Naive B cell (primary cell): ENCODE results near the gene FAM107A. TPM values are rescaled to one million over a fixed set of nuclear protein-coding genes. Genes with fewer than 3 reads are reported as not detected.
A peak's percentile ranks its signal among the peaks of the same experiment; 100 is the strongest.

Experiments
- ATAC-seq, 2 donors: fragments of 150-1000 bp; cut with Tn5 transposase; 2 replicates each; pipeline ENCODE4 v1.10.0; 2021; ENCODE audit warnings: low read depth in 2 of 2, mild to moderate bottlenecking in 2 of 2, moderate library complexity in 2 of 2
- DNase-seq: peaks from one replicate; pipeline ENCODE4 v3.0.0; 2022
- H3K27ac Mint-ChIP-seq, 6 donors: one replicate each; pipeline ENCODE4 v1.8.0; 2020 to 2022; ENCODE audit warnings: mild to moderate bottlenecking in 6 of 6, mixed read lengths in 6 of 6, moderate library complexity in 5 of 6, inconsistent platforms in 2 of 6
- H3K27me3 Mint-ChIP-seq, 3 donors: one replicate each; pipeline ENCODE4 v1.8.0; 2021 to 2022; ENCODE audit warnings: mixed read lengths in 3 of 3, mild to moderate bottlenecking in 1 of 3
- H3K36me3 Mint-ChIP-seq, 2 donors: one replicate each; pipeline ENCODE4 v1.8.0; 2020 to 2022; ENCODE audit warnings: mixed read lengths in 2 of 2, inconsistent platforms in 1 of 2, mild to moderate bottlenecking in 1 of 2
- H3K4me1 Mint-ChIP-seq, 3 donors: one replicate each; pipeline ENCODE4 v1.8.0; 2020 to 2022; ENCODE audit warnings: mixed read lengths in 3 of 3, inconsistent platforms in 1 of 3, mild to moderate bottlenecking in 1 of 3, moderate library complexity in 1 of 3
- H3K4me3 Mint-ChIP-seq, 8 donors: one replicate each; pipeline ENCODE4 v1.8.0; 2020 to 2022; ENCODE audit warnings: mild to moderate bottlenecking in 8 of 8, mixed read lengths in 8 of 8, moderate library complexity in 8 of 8, inconsistent platforms in 2 of 8
- H3K9me3 Mint-ChIP-seq, 7 donors: one replicate each; pipeline ENCODE4 v1.8.0; 2020 to 2022; ENCODE audit warnings: mixed read lengths in 7 of 7, mild to moderate bottlenecking in 5 of 7, inconsistent platforms in 2 of 7, moderate library complexity in 1 of 7
- polyA plus RNA-seq, 6 donors: library from polyadenylated mRNA; unstranded; fragments of 300-500 nt; fragmentation: Illumina TruSeq; gene quantifications; one replicate each; pipeline ENCODE4 v1.2.3, GENCODE V29; 2021; ENCODE audit warnings: low read depth in 6 of 6

FAM107A gene
- polyA plus RNA-seq, 6 donors from 2014 or later = not detected

- ATAC-seq (no peak), DNase-seq (no peak)
- Mint-ChIP-seq H3K36me3 (no peaks in the 10 kb centered on the region), H3K27ac (no peak overlapping the region), H3K4me1 (no peaks in the 10 kb centered on the region), H3K9me3 (peaks cover 0 to 9% (median 0%) of the 10 kb centered on the region in 7 donors), H3K4me3 (no peak overlapping the region), H3K27me3 (peaks cover 0 to 32% (median 0%) of the 10 kb centered on the region in 3 donors)
Measured at GRCh38 chr3:58559586-58559985, 17.6 kb downstream of the FAM107A start.

- Mint-ChIP-seq H3K4me3 (no peak overlapping the region), H3K9me3 (peaks cover 0 to 4% (median 0%) of the 10 kb centered on the region in 7 donors), H3K36me3 (no peaks in the 10 kb centered on the region), H3K4me1 (no peaks in the 10 kb centered on the region), H3K27ac (no peak overlapping the region), H3K27me3 (peaks cover 0 to 21% (median 8%) of the 10 kb centered on the region in 3 donors)
- ATAC-seq = no peak
- DNase-seq = no peak
Measured at GRCh38 chr3:58557491-58557890, 19.7 kb downstream of the FAM107A start.

- Mint-ChIP-seq H3K4me1 (no peaks in the 10 kb centered on the region), H3K9me3 (peaks cover 0 to 9% (median 5%) of the 10 kb centered on the region in 7 donors), H3K4me3 (no peak overlapping the region), H3K27ac (peak overlapping the region in 2 of 6 donors; percentile 28 to 54), H3K27me3 (peaks cover 0 to 21% (median 9%) of the 10 kb centered on the region in 3 donors), H3K36me3 (peaks cover 0 to 1% of the 10 kb centered on the region in 2 donors)
- ATAC-seq (no peak), DNase-seq (no peak)
Measured at GRCh38 chr3:58556761-58557221, 20.4 kb downstream of the FAM107A start.

- DNase-seq (no peak), ATAC-seq (no peak)
- H3K27me3 Mint-ChIP-seq = peaks cover 0 to 21% (median 9%) of the 10 kb centered on the region in 3 donors
- no peaks in the 10 kb centered on the region for H3K4me1 Mint-ChIP-seq
- peaks cover 3 to 15% (median 6%) of the 10 kb centered on the region in 7 donors for H3K9me3 Mint-ChIP-seq
- H3K27ac Mint-ChIP-seq = no peak overlapping the region
- H3K4me3 Mint-ChIP-seq = no peak overlapping the region
- peaks cover 0 to 8% of the 10 kb centered on the region in 2 donors for H3K36me3 Mint-ChIP-seq
Measured at GRCh38 chr3:58556001-58556400, 21.2 kb downstream of the FAM107A start.

- Mint-ChIP-seq H3K4me3 (no peak overlapping the region), H3K27me3 (peaks cover 0 to 21% (median 9%) of the 10 kb centered on the region in 3 donors), H3K9me3 (peaks cover 3 to 15% (median 6%) of the 10 kb centered on the region in 7 donors), H3K36me3 (peaks cover 0 to 8% of the 10 kb centered on the region in 2 donors), H3K27ac (no peak overlapping the region), H3K4me1 (no peaks in the 10 kb centered on the region)
- ATAC-seq = no peak
- DNase-seq = no peak
Measured at GRCh38 chr3:58555203-58555602, 22.0 kb downstream of the FAM107A start.

- Mint-ChIP-seq H3K36me3 (peaks cover 0 to 8% of the 10 kb centered on the region in 2 donors), H3K9me3 (peaks cover 3 to 15% (median 6%) of the 10 kb centered on the region in 7 donors), H3K27ac (no peak overlapping the region), H3K4me1 (no peaks in the 10 kb centered on the region), H3K4me3 (no peak overlapping the region), H3K27me3 (peaks cover 0 to 18% (median 9%) of the 10 kb centered on the region in 3 donors)
- DNase-seq = no peak
- ATAC-seq = no peak
Measured at GRCh38 chr3:58553003-58553402, 24.2 kb downstream of the FAM107A start.

GRCh38 chr3:58551636-58552180 is 25.5 kb downstream of the FAM107A start:
- no peak overlapping the region for H3K4me3 Mint-ChIP-seq
- H3K27me3 Mint-ChIP-seq = peaks cover 0 to 15% (median 9%) of the 10 kb centered on the region in 3 donors

GRCh38 chr3:58544541-58544940 is 32.6 kb downstream of the FAM107A start:
- no peak overlapping the region for H3K4me3 Mint-ChIP-seq
- no peaks in the 10 kb centered on the region for H3K36me3 Mint-ChIP-seq
- no peaks in the 10 kb centered on the region for H3K27me3 Mint-ChIP-seq
- ATAC-seq = no peak
- no peak overlapping the region for H3K27ac Mint-ChIP-seq
- no peaks in the 10 kb centered on the region for H3K4me1 Mint-ChIP-seq
- no peaks in the 10 kb centered on the region for H3K9me3 Mint-ChIP-seq
- DNase-seq = no peak

More at GRCh38 chr3:58551636-58552180, 25.5 kb downstream of the FAM107A start:
- Mint-ChIP-seq H3K27ac (no peak overlapping the region), H3K4me1 (no peaks in the 10 kb centered on the region), H3K9me3 (peaks cover 3 to 15% (median 6%) of the 10 kb centered on the region in 7 donors), H3K36me3 (peaks cover 0 to 8% of the 10 kb centered on the region in 2 donors)
- ATAC-seq (no peak), DNase-seq (no peak)

- DNase-seq (no peak), ATAC-seq (no peak)
- H3K27me3 Mint-ChIP-seq = peaks cover 0 to 5% (median 0%) of the 10 kb centered on the region in 3 donors
- H3K27ac Mint-ChIP-seq = no peak overlapping the region
- no peak overlapping the region for H3K4me3 Mint-ChIP-seq
- H3K36me3 Mint-ChIP-seq = no peaks in the 10 kb centered on the region
- H3K9me3 Mint-ChIP-seq = no peaks in the 10 kb centered on the region
- no peaks in the 10 kb centered on the region for H3K4me1 Mint-ChIP-seq
Measured at GRCh38 chr3:58540176-58540858, 36.9 kb downstream of the FAM107A start.

GRCh38 chr3:58539626-58540025 is 37.6 kb downstream of the FAM107A start:
- DNase-seq (no peak), ATAC-seq (no peak)
- Mint-ChIP-seq H3K27me3 (peaks cover 0 to 5% (median 0%) of the 10 kb centered on the region in 3 donors), H3K36me3 (no peaks in the 10 kb centered on the region), H3K9me3 (no peaks in the 10 kb centered on the region), H3K4me1 (no peaks in the 10 kb centered on the region), H3K27ac (peak overlapping the region in 1 of 6 donors; percentile 1), H3K4me3 (no peak overlapping the region)

GRCh38 chr3:58537412-58538301 is 39.5 kb downstream of the FAM107A start:
- no peak overlapping the region for H3K4me3 Mint-ChIP-seq
- H3K9me3 Mint-ChIP-seq = no peaks in the 10 kb centered on the region
- H3K27ac Mint-ChIP-seq = peak overlapping the region in 1 of 6 donors; percentile 43
- H3K27me3 Mint-ChIP-seq = peaks cover 0 to 5% (median 0%) of the 10 kb centered on the region in 3 donors
- H3K4me1 Mint-ChIP-seq = peaks cover 4 to 8% (median 7%) of the 10 kb centered on the region in 3 donors
- DNase-seq = no peak
- ATAC-seq = no peak
- no peaks in the 10 kb centered on the region for H3K36me3 Mint-ChIP-seq

- Mint-ChIP-seq H3K36me3 (no peaks in the 10 kb centered on the region), H3K27ac (peak within 1 kb of the TSS in 3 of 6 donors; percentile 43 to 80 (median 55)), H3K4me1 (peaks cover 7 to 12% (median 9%) of the 10 kb centered on the region in 3 donors), H3K27me3 (peaks cover 0 to 5% (median 0%) of the 10 kb centered on the region in 3 donors), H3K9me3 (no peaks in the 10 kb centered on the region), H3K4me3 (no peak within 1 kb of the TSS)
- ATAC-seq = no peak
- DNase-seq = no peak
Measured at GRCh38 chr3:58536501-58537411, 40.4 kb downstream of the FAM107A start, which contains the start of gene ACOX2. Gene ACOX2 (minus strand): TSS chr3:58537190. CDS start chr3:58535106, 2,084 bp downstream.
